OCI-LY7 (cell line): ENCODE measurements around the gene LMOD2. TPM values are rescaled to one million over a fixed set of nuclear protein-coding genes. Genes with fewer than 3 reads are reported as not detected.

ENCODE experiments used
- Bru-seq: library from RNA; stranded (reverse); fragments of 400-500 nt; gene quantifications from one replicate; lab custom pipeline; 2021; lab: Mats Ljungman, UMichigan
- BruChase-seq, 2 experiments: library from RNA; stranded (reverse); fragments of 400-500 nt; gene quantifications; one replicate each; lab custom pipeline; 2021; lab: Mats Ljungman, UMichigan
- BruUV-seq: library from RNA; stranded (reverse); fragments of 400-500 nt; replicated peaks from 2 replicates; lab custom pipeline; 2021; lab: Mats Ljungman, UMichigan
- CTCF ChIA-PET: fragments of 300-600 bp; sonication (Branson Sonifier 250); formaldehyde crosslinking; loops from one replicate; lab custom pipeline; 2022; ENCODE audit warnings: antibody characterized with exemption; ENCODE audit not compliant: unreplicated experiment; lab: Charles Lee
- POLR2A ChIA-PET: fragments of 300-600 bp; sonication (Branson Sonifier 250); formaldehyde crosslinking; loops from one replicate; lab custom pipeline; 2022; ENCODE audit warnings: antibody characterized with exemption; lab: Charles Lee
- DNase-seq: peaks from one replicate; pipeline ENCODE4 v3.0.0-alpha.2; 2015; ENCODE audit warnings: low spot score
- H2AFZ ChIP-seq: fragments of 200-600 bp; sonication (generic), shearing (Covaris generic); 2 replicates; pipeline ENCODE4 v1.6.1; 2014; ENCODE audit warnings: mild to moderate bottlenecking, antibody characterized with exemption, low read length, moderate library complexity
- H3K27ac ChIP-seq: fragments of 200-600 bp; sonication (generic); 2 replicates; pipeline ENCODE4 v1.5.1; 2014; ENCODE audit warnings: mixed run types, low read depth, mild to moderate bottlenecking, moderate library complexity, low read length, inconsistent platforms; ENCODE audit not compliant: poor library complexity, severe bottlenecking
- H3K36me3 ChIP-seq: fragments of 200-600 bp; sonication (generic); 2 replicates; pipeline ENCODE4 v1.6.1; 2014; ENCODE audit warnings: mild to moderate bottlenecking, antibody characterized with exemption, low read length, moderate library complexity, mixed read lengths; ENCODE audit not compliant: insufficient read depth
- H3K4me1 ChIP-seq: fragments of 200-600 bp; sonication (generic); 2 replicates; pipeline ENCODE4 v1.5.1; 2014; ENCODE audit warnings: mild to moderate bottlenecking, low read length; ENCODE audit not compliant: insufficient read depth, poor library complexity, severe bottlenecking
- H3K4me2 ChIP-seq: fragments of 200-600 bp; sonication (generic); 2 replicates; pipeline ENCODE4 v1.6.1; 2014; ENCODE audit warnings: mild to moderate bottlenecking, low read length
- H3K4me3 ChIP-seq: fragments of 200-600 bp; sonication (generic); 2 replicates; pipeline ENCODE4 v1.5.1; 2014; ENCODE audit warnings: mild to moderate bottlenecking, low read depth, low read length; ENCODE audit not compliant: poor library complexity, severe bottlenecking
- H3K79me2 ChIP-seq: fragments of 200-600 bp; sonication (generic); 2 replicates; pipeline ENCODE4 v1.6.1; 2016; ENCODE audit warnings: low read depth, mild to moderate bottlenecking, low read length, moderate library complexity, mixed read lengths; ENCODE audit not compliant: insufficient read depth
- H3K9me2 ChIP-seq: fragments of 200-600 bp; sonication (generic); 2 replicates; pipeline ENCODE4 v1.6.1; 2016; ENCODE audit warnings: mild to moderate bottlenecking, low read length, mixed read lengths; ENCODE audit not compliant: insufficient read depth
- H3K9me3 ChIP-seq: fragments of 200-600 bp; sonication (generic); 2 replicates; pipeline ENCODE4 v1.6.1; 2014; ENCODE audit warnings: mild to moderate bottlenecking, mixed run types, low read length, mixed read lengths
- H4K20me1 ChIP-seq: fragments of 200-600 bp; sonication (generic); 2 replicates; pipeline ENCODE4 v1.6.1; 2014; ENCODE audit warnings: mild to moderate bottlenecking, antibody characterized with exemption, low read length, moderate library complexity, mixed read lengths; ENCODE audit not compliant: insufficient read depth
- EZH2phosphoT487 ChIP-seq: fragments of 200-600 bp; sonication (generic); IDR thresholded peaks from 2 replicates; pipeline ENCODE4 v1.6.1; 2018; ENCODE audit warnings: low read depth, borderline replicate concordance, mild to moderate bottlenecking, mixed run types, antibody characterized with exemption, low read length, moderate library complexity, mixed read lengths
- intact Hi-C: fragments of 100-400 bp; cut with micrococcal nuclease; formaldehyde crosslinking; loops from one replicate; pipeline ENCODE4 v1.10.0; 2022; ENCODE audit not compliant: unreplicated experiment
- long read RNA-seq: library from polyadenylated mRNA; stranded (forward); transcript quantifications from one replicate; pipeline ENCODE4 v2.0.0, GENCODE V29; 2022
- total RNA-seq, 2 experiments: library from RNA; depleted of rRNA in 1 of 2; stranded (reverse); fragments of >200 nt in 1 of 2; shearing (Covaris generic) in 1 of 2; gene quantifications; 2 replicates each; pipeline ENCODE4 v1.2.3, GENCODE V29; 2014 to 2022
- TF ChIP-seq, protein P1 (sequence below): fragments of 200-600 bp; sonication (generic); conservative IDR thresholded peaks from 2 replicates; pipeline ENCODE4 v1.5.1; 2014; ENCODE audit warnings: mild to moderate bottlenecking, antibody characterized with exemption, low read length, moderate library complexity, mixed read lengths

LMOD2 gene, protein sequence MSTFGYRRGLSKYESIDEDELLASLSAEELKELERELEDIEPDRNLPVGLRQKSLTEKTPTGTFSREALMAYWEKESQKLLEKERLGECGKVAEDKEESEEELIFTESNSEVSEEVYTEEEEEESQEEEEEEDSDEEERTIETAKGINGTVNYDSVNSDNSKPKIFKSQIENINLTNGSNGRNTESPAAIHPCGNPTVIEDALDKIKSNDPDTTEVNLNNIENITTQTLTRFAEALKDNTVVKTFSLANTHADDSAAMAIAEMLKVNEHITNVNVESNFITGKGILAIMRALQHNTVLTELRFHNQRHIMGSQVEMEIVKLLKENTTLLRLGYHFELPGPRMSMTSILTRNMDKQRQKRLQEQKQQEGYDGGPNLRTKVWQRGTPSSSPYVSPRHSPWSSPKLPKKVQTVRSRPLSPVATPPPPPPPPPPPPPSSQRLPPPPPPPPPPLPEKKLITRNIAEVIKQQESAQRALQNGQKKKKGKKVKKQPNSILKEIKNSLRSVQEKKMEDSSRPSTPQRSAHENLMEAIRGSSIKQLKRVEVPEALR
- not detected in 2 replicates for total RNA-seq (2014; rRNA removed; shearing (Covaris generic))
- total RNA-seq (2022) = not detected in 2 replicates
- Bru-seq, nascent RNA = not detected
- not detected for BruChase-seq, experiment 1, labeled RNA remaining after a 6-hour chase
- not detected for BruChase-seq, experiment 2, labeled RNA remaining after a 2-hour chase
- long read RNA-seq = 0 reads

DNA sequence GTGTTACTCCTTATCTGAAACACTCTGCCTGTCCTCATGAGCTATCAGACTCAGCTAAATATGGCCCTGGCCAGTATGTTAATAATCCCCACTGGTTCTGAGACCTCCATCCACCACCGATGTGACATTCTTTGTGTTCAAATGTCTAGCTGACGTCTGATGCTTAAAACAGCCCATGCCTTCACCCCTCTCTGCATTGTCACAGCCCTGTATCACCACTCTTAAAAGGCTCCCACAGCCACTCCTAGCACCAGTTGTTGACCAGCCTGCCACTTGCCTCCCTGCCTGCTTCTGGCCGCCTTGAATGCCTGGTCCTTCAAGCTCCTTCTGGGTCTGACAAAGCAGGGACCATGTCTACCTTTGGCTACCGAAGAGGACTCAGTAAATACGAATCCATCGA lies at the start of gene LMOD2:
TSS of gene LMOD2 (plus strand) at position 253 of the 400 bp plus-strand sequence. CDS start at position 351, 98 bp downstream.
- Histone ChIP-seq H4K20me1 (no peaks in the 10 kb centered on the region), H3K79me2 (no peaks in the 10 kb centered on the region), H3K27ac (no peak within 1 kb of the TSS), H3K9me3 (no peaks in the 10 kb centered on the region), H3K9me2 (no peaks in the 10 kb centered on the region), H3K4me2 (no peak within 1 kb of the TSS), H3K36me3 (no peaks in the 10 kb centered on the region), H3K4me3 (no peak within 1 kb of the TSS), H2AFZ (no peak within 1 kb of the TSS), H3K4me1 (no peaks in the 10 kb centered on the region)
- no peak for DNase-seq
- ChIA-PET POLR2A (interaction anchor here (1.8 kb wide), 1 partner anchor 11 kb away, joined by 4 read pairs; no protein-coding TSS in a partner anchor), CTCF (no interaction called here)
- TF ChIP-seq, protein P1, sequence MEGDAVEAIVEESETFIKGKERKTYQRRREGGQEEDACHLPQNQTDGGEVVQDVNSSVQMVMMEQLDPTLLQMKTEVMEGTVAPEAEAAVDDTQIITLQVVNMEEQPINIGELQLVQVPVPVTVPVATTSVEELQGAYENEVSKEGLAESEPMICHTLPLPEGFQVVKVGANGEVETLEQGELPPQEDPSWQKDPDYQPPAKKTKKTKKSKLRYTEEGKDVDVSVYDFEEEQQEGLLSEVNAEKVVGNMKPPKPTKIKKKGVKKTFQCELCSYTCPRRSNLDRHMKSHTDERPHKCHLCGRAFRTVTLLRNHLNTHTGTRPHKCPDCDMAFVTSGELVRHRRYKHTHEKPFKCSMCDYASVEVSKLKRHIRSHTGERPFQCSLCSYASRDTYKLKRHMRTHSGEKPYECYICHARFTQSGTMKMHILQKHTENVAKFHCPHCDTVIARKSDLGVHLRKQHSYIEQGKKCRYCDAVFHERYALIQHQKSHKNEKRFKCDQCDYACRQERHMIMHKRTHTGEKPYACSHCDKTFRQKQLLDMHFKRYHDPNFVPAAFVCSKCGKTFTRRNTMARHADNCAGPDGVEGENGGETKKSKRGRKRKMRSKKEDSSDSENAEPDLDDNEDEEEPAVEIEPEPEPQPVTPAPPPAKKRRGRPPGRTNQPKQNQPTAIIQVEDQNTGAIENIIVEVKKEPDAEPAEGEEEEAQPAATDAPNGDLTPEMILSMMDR = no peak
- BruUV-seq = no TSS peak
- intact Hi-C loops = no loop called here

DNA sequence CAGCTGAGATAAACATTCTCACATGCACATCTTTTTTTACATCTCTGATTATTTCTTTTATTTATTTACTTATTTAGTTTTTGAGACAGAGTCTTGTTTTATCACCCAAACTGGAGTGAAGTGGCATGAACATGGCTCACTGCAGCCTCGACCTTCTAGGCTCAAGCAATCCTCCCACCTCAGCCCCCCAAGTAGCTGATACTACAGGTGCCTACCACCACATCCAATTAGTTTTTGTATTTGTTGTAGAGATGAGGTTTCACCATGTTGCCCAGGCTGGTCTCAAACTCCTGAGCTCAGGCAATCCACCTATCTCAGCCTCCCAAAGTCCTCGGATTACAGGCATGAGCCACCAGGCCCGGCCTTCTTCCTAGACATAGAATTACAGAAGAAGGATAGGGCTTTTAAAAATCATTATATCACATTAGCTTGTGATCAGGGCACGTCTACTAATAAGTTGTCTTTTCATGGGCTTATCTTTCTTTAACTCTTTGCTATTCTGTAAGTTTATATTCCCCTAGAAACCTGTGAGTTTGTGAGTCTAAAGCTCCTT lies 48.2 kb upstream of the LMOD2 start:
- Histone ChIP-seq H3K27ac (no peak overlapping the region), H3K4me2 (no peak overlapping the region), H2AFZ (no peak overlapping the region), H3K4me3 (no peak overlapping the region), H3K9me3 (no peaks in the 10 kb centered on the region), H4K20me1 (no peaks in the 10 kb centered on the region), H3K36me3 (no peaks in the 10 kb centered on the region), H3K9me2 (no peaks in the 10 kb centered on the region), H3K79me2 (no peaks in the 10 kb centered on the region), H3K4me1 (no peaks in the 10 kb centered on the region)
- POLR2A ChIA-PET = interaction anchor here (0.7 kb wide), 1 partner anchor 1497 kb away, joined by 3 read pairs; no protein-coding TSS in a partner anchor
- TF ChIP-seq, protein P1 = no peak
- TF ChIP-seq EZH2phosphoT487 = no peak
- no TSS peak for BruUV-seq
- DNase-seq = no peak
- intact Hi-C loops = no loop called here
- CTCF ChIA-PET = no interaction called here
